HL-60 (cell line): ENCODE measurements around the gene MYH14.
"Not testable (repeated sequence)": the region's sequence is repeated elsewhere in the genome, so short reads cannot be mapped to it uniquely, and the experiment has no call there.

Experiments used
- DNase-seq, 2 experiments: peaks; one replicate each; pipeline ENCODE4 v3.0.0-alpha.2; 2010 to 2020; ENCODE audit warnings: low read depth in 1 of 2, low spot score in 1 of 2
- H3K27ac ChIP-seq: fragments of 250-450 bp; sonication (Bioruptor Pico); replicated peaks from 2 replicates; pipeline ENCODE4 v1.5.1; 2020; ENCODE audit warnings: mild to moderate bottlenecking, moderate library complexity
- H3K27me3 ChIP-seq: fragments of 250-450 bp; sonication (Bioruptor Pico); 2 replicates; pipeline ENCODE4 v1.5.1; 2021; ENCODE audit warnings: mild to moderate bottlenecking, moderate library complexity; ENCODE audit not compliant: insufficient read depth, poor library complexity, severe bottlenecking
- H3K4me3 ChIP-seq: replicated peaks from 2 replicates; pipeline ENCODE4 v1.5.1; 2011; ENCODE audit warnings: mild to moderate bottlenecking, control low read depth, low read length; ENCODE audit not compliant: insufficient read depth
- CTCF ChIP-seq: IDR thresholded peaks from one replicate; pipeline ENCODE4 v1.5.1; 2011; ENCODE audit warnings: low read length, control low read depth, inconsistent platforms; ENCODE audit not compliant: insufficient read depth
- GABPA ChIP-seq: IDR thresholded peaks from 2 replicates; pipeline ENCODE4 v1.6.1; 2012; ENCODE audit warnings: low read depth
- POLR2AphosphoS5 ChIP-seq: IDR thresholded peaks from 2 replicates; pipeline ENCODE4 v1.6.1; 2012; ENCODE audit warnings: low read depth
- SPI1 ChIP-seq: IDR thresholded peaks from 2 replicates; pipeline ENCODE4 v1.6.1; 2012; ENCODE audit warnings: low read depth, mild to moderate bottlenecking, borderline replicate concordance
- TF ChIP-seq, protein P1 (sequence below): IDR thresholded peaks from 2 replicates; pipeline ENCODE4 v1.6.1; 2012; ENCODE audit warnings: low read depth; ENCODE audit not compliant: insufficient replicate concordance

The MYH14 gene

DNA sequence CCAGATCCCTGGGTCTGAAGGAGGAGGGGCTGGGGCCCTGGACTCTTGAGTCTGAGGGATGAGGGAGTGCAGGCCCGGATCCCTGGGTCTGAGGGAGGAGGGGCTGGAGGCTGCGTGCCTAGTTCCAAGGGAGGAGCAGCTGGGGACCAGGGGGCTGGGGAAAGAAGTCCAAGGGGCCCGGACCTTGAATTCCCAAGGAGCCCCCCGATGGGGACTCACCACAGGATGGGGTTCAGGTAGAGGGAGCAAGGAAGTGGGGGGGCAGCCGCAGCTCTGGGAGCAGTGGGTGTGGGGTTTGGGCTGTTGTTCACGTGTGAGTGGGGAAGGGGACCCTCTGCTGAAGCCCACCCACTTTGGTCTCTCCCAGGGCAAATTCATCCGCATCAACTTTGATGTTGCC is 23.1 kb downstream of the MYH14 start:
- DNase-seq: no peak
- no peak overlapping the region for H3K27ac ChIP-seq
- H3K27me3 ChIP-seq: no peaks in the 10 kb centered on the region
- no peak overlapping the region for H3K4me3 ChIP-seq
- no peak for TF ChIP-seq GABPA
- no peak for TF ChIP-seq SPI1
- TF ChIP-seq, protein P1, sequence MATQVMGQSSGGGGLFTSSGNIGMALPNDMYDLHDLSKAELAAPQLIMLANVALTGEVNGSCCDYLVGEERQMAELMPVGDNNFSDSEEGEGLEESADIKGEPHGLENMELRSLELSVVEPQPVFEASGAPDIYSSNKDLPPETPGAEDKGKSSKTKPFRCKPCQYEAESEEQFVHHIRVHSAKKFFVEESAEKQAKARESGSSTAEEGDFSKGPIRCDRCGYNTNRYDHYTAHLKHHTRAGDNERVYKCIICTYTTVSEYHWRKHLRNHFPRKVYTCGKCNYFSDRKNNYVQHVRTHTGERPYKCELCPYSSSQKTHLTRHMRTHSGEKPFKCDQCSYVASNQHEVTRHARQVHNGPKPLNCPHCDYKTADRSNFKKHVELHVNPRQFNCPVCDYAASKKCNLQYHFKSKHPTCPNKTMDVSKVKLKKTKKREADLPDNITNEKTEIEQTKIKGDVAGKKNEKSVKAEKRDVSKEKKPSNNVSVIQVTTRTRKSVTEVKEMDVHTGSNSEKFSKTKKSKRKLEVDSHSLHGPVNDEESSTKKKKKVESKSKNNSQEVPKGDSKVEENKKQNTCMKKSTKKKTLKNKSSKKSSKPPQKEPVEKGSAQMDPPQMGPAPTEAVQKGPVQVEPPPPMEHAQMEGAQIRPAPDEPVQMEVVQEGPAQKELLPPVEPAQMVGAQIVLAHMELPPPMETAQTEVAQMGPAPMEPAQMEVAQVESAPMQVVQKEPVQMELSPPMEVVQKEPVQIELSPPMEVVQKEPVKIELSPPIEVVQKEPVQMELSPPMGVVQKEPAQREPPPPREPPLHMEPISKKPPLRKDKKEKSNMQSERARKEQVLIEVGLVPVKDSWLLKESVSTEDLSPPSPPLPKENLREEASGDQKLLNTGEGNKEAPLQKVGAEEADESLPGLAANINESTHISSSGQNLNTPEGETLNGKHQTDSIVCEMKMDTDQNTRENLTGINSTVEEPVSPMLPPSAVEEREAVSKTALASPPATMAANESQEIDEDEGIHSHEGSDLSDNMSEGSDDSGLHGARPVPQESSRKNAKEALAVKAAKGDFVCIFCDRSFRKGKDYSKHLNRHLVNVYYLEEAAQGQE: no peak
- no peak for TF ChIP-seq CTCF
- TF ChIP-seq POLR2AphosphoS5: no peak

GRCh38 chr19:50228153-50228552 is 24.7 kb downstream of the MYH14 start:
- DNase-seq, H3K27me3 ChIP-seq: not testable (repeated sequence)

DNA sequence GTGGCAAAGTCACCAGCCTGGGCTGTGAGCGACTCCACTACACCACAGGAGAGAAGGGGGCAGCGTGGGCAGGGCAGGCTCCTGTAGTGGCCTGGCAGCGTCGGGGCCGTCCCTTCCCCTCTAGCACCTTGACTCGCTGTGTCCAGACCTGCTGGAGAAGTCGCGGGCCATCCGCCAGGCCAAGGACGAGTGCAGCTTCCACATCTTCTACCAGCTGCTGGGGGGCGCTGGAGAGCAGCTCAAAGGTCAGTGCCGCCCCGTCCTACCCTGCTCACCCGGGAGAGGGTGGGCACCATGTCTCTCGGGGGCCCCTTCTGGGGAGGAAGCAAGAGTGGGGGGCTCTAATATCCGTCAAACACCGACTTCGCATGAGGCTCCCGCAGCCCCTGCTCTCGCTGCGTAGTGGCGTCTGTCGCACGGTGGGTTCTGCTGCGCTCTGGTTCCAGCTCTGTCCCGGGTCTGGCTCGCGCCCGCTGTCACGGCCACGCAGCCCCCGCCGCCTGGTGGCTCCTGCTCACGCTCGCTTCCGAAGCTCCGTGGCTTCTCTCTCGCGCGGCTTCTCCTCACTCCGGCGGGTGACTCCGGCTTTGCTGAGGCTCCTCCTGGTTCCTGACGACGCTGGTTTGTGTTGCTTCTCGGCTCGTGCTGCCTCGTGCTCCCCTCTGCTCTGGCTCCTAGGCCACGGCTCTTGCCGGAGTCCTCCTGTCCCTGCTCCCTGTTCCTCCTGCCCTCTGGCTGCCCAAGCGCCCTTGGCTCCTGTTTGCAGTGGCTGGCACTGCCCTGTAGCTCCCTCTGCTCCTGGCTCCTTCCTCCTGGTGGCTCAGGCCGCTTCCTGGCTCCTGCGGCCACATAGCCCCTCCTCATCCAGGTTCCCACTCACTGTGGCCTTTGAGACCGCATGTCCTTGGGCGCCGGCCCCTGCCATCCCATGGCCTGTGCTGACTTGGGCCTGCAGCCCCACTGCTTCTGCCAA is 27.2 kb downstream of the MYH14 start:
- DNase-seq: no peak
- Histone ChIP-seq H3K27ac (no peak overlapping the region), H3K27me3 (no peaks in the 10 kb centered on the region), H3K4me3 (no peak overlapping the region)
- TF ChIP-seq, protein P1: no peak

More at GRCh38 chr19:50228153-50228552, 24.7 kb downstream of the MYH14 start:
- H3K27ac ChIP-seq, H3K4me3 ChIP-seq: not testable (repeated sequence)

DNA sequence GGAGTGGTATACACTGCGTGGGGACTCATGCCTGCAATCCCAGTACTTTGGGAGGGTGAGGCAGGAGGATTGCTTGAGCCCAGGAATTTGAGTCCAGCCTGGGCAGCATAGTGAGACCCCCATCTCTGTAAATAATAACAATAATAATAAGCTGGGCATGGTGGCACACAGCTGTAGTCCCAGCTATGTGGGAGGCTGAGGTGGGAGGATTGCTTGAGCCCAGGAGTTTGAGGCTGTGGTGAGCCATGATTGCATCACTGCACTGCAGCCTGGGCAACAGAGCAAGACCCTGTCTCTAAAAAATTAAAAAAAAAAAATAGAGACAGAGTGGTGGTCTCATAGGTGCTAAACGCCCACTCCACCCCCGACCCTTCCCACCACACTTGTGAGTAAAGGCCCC is 28.0 kb downstream of the MYH14 start:
- DNase-seq, H3K4me3 ChIP-seq, H3K27ac ChIP-seq, H3K27me3 ChIP-seq: not testable (repeated sequence)

GRCh38 chr19:50231821-50232220 is 28.4 kb downstream of the MYH14 start:
- Histone ChIP-seq H3K27me3 (no peaks in the 10 kb centered on the region), H3K4me3 (no peak overlapping the region), H3K27ac (no peak overlapping the region)
- DNase-seq: no peak
- no peak for TF ChIP-seq POLR2AphosphoS5
- TF ChIP-seq, protein P1: no peak
- no peak for TF ChIP-seq SPI1
- no peak for TF ChIP-seq GABPA
- TF ChIP-seq CTCF: no peak
